Body of pancreas (tissue), 4 donors: ENCODE results near the gene SLC29A2.

Experiments
- POLR2A ChIP-seq, 3 donors: fragments of 450-650 bp; IDR thresholded peaks; one replicate each; pipeline ENCODE4 v1.6.1; 2016; ENCODE audit warnings: antibody characterized with exemption in 3 of 3, mild to moderate bottlenecking in 2 of 3
- TF ChIP-seq, protein P1 (sequence below), 7 experiments: fragments of 450-650 bp in 4 of 7; fragments of 200-600 bp in 3 of 7; sonication (generic) in 3 of 7; IDR thresholded peaks; one replicate each; pipeline ENCODE4 v1.5.1; 2016 to 2019; ENCODE audit warnings: antibody characterized with exemption in 7 of 7

DNA sequence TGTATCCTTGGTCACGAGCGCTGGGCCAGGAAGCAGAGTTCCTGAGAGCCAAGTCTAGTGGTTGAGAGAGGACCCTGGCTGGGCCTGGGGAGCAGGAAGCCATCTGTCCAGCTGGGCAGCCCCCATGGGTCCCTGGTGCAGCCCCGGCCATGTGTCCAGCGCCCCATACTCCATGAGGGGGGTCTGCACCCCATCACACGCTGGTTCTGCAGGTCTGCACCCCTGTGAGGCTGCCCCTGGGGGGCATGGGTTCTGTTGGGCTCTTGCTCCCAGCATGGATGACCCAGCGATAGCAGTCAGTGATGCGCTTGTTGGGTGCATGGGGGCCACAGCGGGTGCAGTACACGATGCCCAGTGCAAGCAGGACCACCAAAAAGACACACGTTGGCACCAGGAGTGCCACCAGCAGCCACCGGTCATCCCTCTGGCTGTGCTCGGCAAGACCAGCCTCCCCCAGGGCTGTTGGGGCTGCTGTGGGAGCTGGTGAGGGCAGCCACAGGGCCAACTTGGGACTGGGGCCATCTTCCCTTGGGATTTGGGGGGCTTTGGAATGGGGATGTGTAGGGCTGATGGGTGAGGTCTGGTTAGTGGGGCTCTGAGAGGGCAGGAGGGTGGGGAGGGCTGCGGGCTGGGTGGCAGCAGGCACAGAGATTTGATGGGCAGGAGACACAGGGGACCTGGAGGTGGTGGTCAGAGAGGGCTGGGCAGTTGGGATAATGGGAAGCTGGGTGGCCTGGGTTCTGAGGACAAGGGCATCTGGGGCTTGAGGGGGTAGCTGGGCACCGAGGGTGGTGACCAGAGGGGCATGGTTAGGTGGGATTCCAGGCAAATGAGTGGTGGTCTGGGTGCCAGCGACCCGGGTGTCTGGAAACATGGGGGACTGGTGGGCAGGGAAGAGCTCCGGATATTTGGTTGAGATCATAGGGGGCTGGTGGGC, 56.7 kb downstream of the SLC29A2 start:
- TF ChIP-seq, protein P1, sequence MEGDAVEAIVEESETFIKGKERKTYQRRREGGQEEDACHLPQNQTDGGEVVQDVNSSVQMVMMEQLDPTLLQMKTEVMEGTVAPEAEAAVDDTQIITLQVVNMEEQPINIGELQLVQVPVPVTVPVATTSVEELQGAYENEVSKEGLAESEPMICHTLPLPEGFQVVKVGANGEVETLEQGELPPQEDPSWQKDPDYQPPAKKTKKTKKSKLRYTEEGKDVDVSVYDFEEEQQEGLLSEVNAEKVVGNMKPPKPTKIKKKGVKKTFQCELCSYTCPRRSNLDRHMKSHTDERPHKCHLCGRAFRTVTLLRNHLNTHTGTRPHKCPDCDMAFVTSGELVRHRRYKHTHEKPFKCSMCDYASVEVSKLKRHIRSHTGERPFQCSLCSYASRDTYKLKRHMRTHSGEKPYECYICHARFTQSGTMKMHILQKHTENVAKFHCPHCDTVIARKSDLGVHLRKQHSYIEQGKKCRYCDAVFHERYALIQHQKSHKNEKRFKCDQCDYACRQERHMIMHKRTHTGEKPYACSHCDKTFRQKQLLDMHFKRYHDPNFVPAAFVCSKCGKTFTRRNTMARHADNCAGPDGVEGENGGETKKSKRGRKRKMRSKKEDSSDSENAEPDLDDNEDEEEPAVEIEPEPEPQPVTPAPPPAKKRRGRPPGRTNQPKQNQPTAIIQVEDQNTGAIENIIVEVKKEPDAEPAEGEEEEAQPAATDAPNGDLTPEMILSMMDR (IDR thresholded peaks at IDR 0.05), result no peak
- no peak for TF ChIP-seq POLR2A (IDR thresholded peaks at IDR 0.05)
